Upper lobe of right lung (tissue), 1 donor: ENCODE results near the gene MYL11. TPM values are rescaled to one million over a fixed set of nuclear protein-coding genes. Genes with fewer than 3 reads are reported as not detected.
A peak's percentile ranks its signal among the peaks of the same experiment; 100 is the strongest.

Experiments
- ATAC-seq: fragments of 200-7000 bp; cut with Tn5 transposase; one replicate; pipeline ENCODE4 v1.9.1; 2020; ENCODE audit warnings: mild to moderate bottlenecking, moderate library complexity
- DNase-seq: peaks from one replicate; pipeline ENCODE4 v3.0.0-alpha.2; 2020
- H3K27ac ChIP-seq: fragments of 200-600 bp; one replicate; pipeline ENCODE4 v1.8.0; 2022
- H3K27me3 ChIP-seq: fragments of 200-600 bp; one replicate; pipeline ENCODE4 v1.8.0; 2022; ENCODE audit warnings: mild to moderate bottlenecking
- H3K36me3 ChIP-seq: fragments of 200-600 bp; one replicate; pipeline ENCODE4 v1.8.0; 2022
- H3K4me1 ChIP-seq: fragments of 200-600 bp; one replicate; pipeline ENCODE4 v1.8.0; 2022
- H3K4me3 ChIP-seq: fragments of 200-600 bp; one replicate; pipeline ENCODE4 v1.8.0; 2022; ENCODE audit warnings: mild to moderate bottlenecking
- H3K9me3 ChIP-seq: fragments of 200-600 bp; one replicate; pipeline ENCODE4 v1.8.0; 2022
- CTCF ChIP-seq: fragments of 200-600 bp; IDR thresholded peaks from one replicate; pipeline ENCODE4 v1.8.0; 2022; ENCODE audit warnings: antibody characterized with exemption
- intact Hi-C: fragments of 100-400 bp; cut with DNase I; formaldehyde crosslinking; loops from one replicate; pipeline ENCODE4 v1.11.0; 2022
- total RNA-seq: library from RNA; stranded (reverse); fragmentation: NEBNext Ultra II Directional; extraction: Animal tissue kit (Norgen Biotek cat#: 25700); gene quantifications from one replicate; pipeline ENCODE4 v1.2.1, GENCODE V29; 2021
- donor health status: DM: no; HTN: yes; CAD: no; lungs with severe emphysema.

The MYL11 gene
- total RNA-seq, 1 donor from 2014 or later = not detected

GRCh38 chr16:30414159-30414558, 39.6 kb downstream of the MYL11 start:
- ATAC-seq (no peak), DNase-seq (no peak)
- TF ChIP-seq CTCF = no peak
- no peak overlapping the region for H3K4me3 ChIP-seq
- H3K27me3 ChIP-seq = no peaks in the 10 kb centered on the region
- intact Hi-C loops = no loop called here
- no peak overlapping the region for H3K27ac ChIP-seq
- H3K36me3 ChIP-seq = peaks cover 4% of the 10 kb centered on the region
- no peaks in the 10 kb centered on the region for H3K9me3 ChIP-seq
- H3K4me1 ChIP-seq = peaks cover 17% of the 10 kb centered on the region

- ATAC-seq = no peak
- no peak overlapping the region for H3K27ac ChIP-seq
- TF ChIP-seq CTCF = no peak
- no peaks in the 10 kb centered on the region for H3K9me3 ChIP-seq
- H3K4me1 ChIP-seq = peaks cover 10% of the 10 kb centered on the region
- no peaks in the 10 kb centered on the region for H3K27me3 ChIP-seq
- no peak for DNase-seq
- H3K36me3 ChIP-seq = peaks cover 4% of the 10 kb centered on the region
- no peak overlapping the region for H3K4me3 ChIP-seq
- intact Hi-C loops = no loop called here
Observed at GRCh38 chr16:30416047-30416603, 41.5 kb downstream of the MYL11 start.

- TF ChIP-seq CTCF = no peak
- Histone ChIP-seq H3K27ac (peak overlapping the region; percentile 82), H3K4me1 (peaks cover 10% of the 10 kb centered on the region), H3K9me3 (no peaks in the 10 kb centered on the region), H3K4me3 (peak overlapping the region; percentile 63), H3K27me3 (no peaks in the 10 kb centered on the region), H3K36me3 (peaks cover 4% of the 10 kb centered on the region)
- intact Hi-C loops = no loop called here
- DNase-seq (no peak), ATAC-seq (no peak)
Observed at GRCh38 chr16:30416624-30417528, 42.3 kb downstream of the MYL11 start.

GRCh38 chr16:30417529-30418349, 43.1 kb downstream of the MYL11 start:
- Histone ChIP-seq H3K4me3 (peak overlapping the region; percentile 63), H3K27me3 (no peaks in the 10 kb centered on the region), H3K36me3 (peaks cover under 1% of the 10 kb centered on the region), H3K4me1 (peaks cover 10% of the 10 kb centered on the region), H3K27ac (peak overlapping the region; percentile 82), H3K9me3 (no peaks in the 10 kb centered on the region)
- intact Hi-C loops = no loop called here
- peak; percentile 32 for TF ChIP-seq CTCF
- ATAC-seq (peak; percentile 98), DNase-seq (peak; percentile 95)

- Histone ChIP-seq H3K27ac (peak overlapping the region; percentile 82), H3K4me3 (peak overlapping the region; percentile 63), H3K4me1 (peaks cover 10% of the 10 kb centered on the region), H3K9me3 (no peaks in the 10 kb centered on the region), H3K27me3 (no peaks in the 10 kb centered on the region), H3K36me3 (peaks cover 9% of the 10 kb centered on the region)
- ATAC-seq (no peak), DNase-seq (no peak)
- intact Hi-C loops = no loop called here
- no peak for TF ChIP-seq CTCF
Observed at GRCh38 chr16:30418350-30419181, 44.0 kb downstream of the MYL11 start.
